WTC11 (cell line): ENCODE measurements around the gene NCAM2. TPM values are rescaled to one million over a fixed set of nuclear protein-coding genes. Genes with fewer than 3 reads are reported as not detected.

ENCODE experiments used
- ATAC-seq: fragments of 200-7000 bp; cut with Tn5 transposase; 2 replicates; pipeline ENCODE4 v1.10.0; 2021; ENCODE audit warnings: mild to moderate bottlenecking, moderate library complexity
- CTCF ChIA-PET: fragments of 300-600 bp; sonication (Branson Sonifier 250); formaldehyde crosslinking; loops from one replicate; lab custom pipeline; 2021; ENCODE audit warnings: antibody characterized with exemption; lab: Charles Lee
- POLR2A ChIA-PET: fragments of 350-600 bp; sonication (Branson Sonifier 250); formaldehyde crosslinking; loops from one replicate; lab custom pipeline; 2021; ENCODE audit warnings: antibody characterized with exemption; lab: Charles Lee
- DNase-seq: peaks from one replicate; pipeline ENCODE4 v3.0.0; 2021; ENCODE audit warnings: low spot score
- H3K27ac Mint-ChIP-seq: 2 replicates; pipeline ENCODE4 v1.8.0; 2021; ENCODE audit warnings: mixed read lengths
- H3K27me3 Mint-ChIP-seq: 2 replicates; pipeline ENCODE4 v1.8.0; 2021; ENCODE audit warnings: low read depth, mild to moderate bottlenecking, moderate library complexity, mixed read lengths
- H3K36me3 Mint-ChIP-seq: 2 replicates; pipeline ENCODE4 v1.8.0; 2021; ENCODE audit warnings: mixed read lengths
- H3K4me1 Mint-ChIP-seq: 2 replicates; pipeline ENCODE4 v1.8.0; 2022; ENCODE audit warnings: mixed read lengths
- H3K4me3 Mint-ChIP-seq: 2 replicates; pipeline ENCODE4 v1.8.0; 2021; ENCODE audit warnings: mild to moderate bottlenecking, moderate library complexity, mixed read lengths
- H3K9me3 Mint-ChIP-seq: 2 replicates; pipeline ENCODE4 v1.8.0; 2021; ENCODE audit warnings: mixed read lengths
- ESRRA ChIP-seq: sonication (generic); formaldehyde crosslinking; IDR thresholded peaks from 2 replicates; pipeline ENCODE4 v1.8.1; 2022; ENCODE audit warnings: mild to moderate bottlenecking, missing genetic modification reagents, borderline replicate concordance
- FOXK1 ChIP-seq: sonication (generic); formaldehyde crosslinking; IDR thresholded peaks from 2 replicates; pipeline ENCODE4 v1.8.0; 2022; ENCODE audit warnings: mild to moderate bottlenecking, moderate library complexity, missing genetic modification reagents
- GABPB1 ChIP-seq: sonication (generic); formaldehyde crosslinking; IDR thresholded peaks from 2 replicates; pipeline ENCODE4 v1.8.1; 2023; ENCODE audit warnings: mild to moderate bottlenecking, missing genetic modification reagents
- GRHL2 ChIP-seq: fragments of 250-450 bp; sonication (Bioruptor Pico); IDR thresholded peaks from 2 replicates; pipeline ENCODE4 v1.8.0; 2022; ENCODE audit warnings: mild to moderate bottlenecking, moderate library complexity; ENCODE audit not compliant: insufficient replicate concordance, severe bottlenecking
- IRF2 ChIP-seq: sonication (generic); formaldehyde crosslinking; IDR thresholded peaks from 2 replicates; pipeline ENCODE4 v1.8.0; 2022; ENCODE audit warnings: low read depth, missing genetic modification reagents, borderline replicate concordance
- JUN ChIP-seq: sonication (generic); formaldehyde crosslinking; IDR thresholded peaks from 2 replicates; pipeline ENCODE4 v1.8.0; 2023; ENCODE audit warnings: mild to moderate bottlenecking, missing genetic modification reagents
- MXD4 ChIP-seq: fragments of 250-450 bp; sonication (Bioruptor Pico); IDR thresholded peaks from 2 replicates; pipeline ENCODE4 v1.8.0; 2021; ENCODE audit warnings: mild to moderate bottlenecking, moderate library complexity, borderline replicate concordance
- NR2C2 ChIP-seq: sonication (generic); formaldehyde crosslinking; IDR thresholded peaks from 2 replicates; pipeline ENCODE4 v1.8.0; 2022; ENCODE audit warnings: mild to moderate bottlenecking, missing genetic modification reagents
- PRRX2 ChIP-seq: fragments of 250-450 bp; sonication (Bioruptor Pico); IDR thresholded peaks from 2 replicates; pipeline ENCODE4 v1.8.0; 2021; ENCODE audit warnings: mild to moderate bottlenecking
- TEAD4 ChIP-seq: sonication (generic); formaldehyde crosslinking; IDR thresholded peaks from 2 replicates; pipeline ENCODE4 v1.8.0; 2022; ENCODE audit warnings: mild to moderate bottlenecking, missing genetic modification reagents
- ZNF121 ChIP-seq: sonication (generic); formaldehyde crosslinking; IDR thresholded peaks from 2 replicates; pipeline ENCODE4 v1.8.0; 2023; ENCODE audit warnings: missing genetic modification reagents
- ZNF232 ChIP-seq: sonication (generic); formaldehyde crosslinking; IDR thresholded peaks from 2 replicates; pipeline ENCODE4 v1.8.0; 2022; ENCODE audit warnings: mild to moderate bottlenecking, missing genetic modification reagents
- ZNF317 ChIP-seq: sonication (generic); formaldehyde crosslinking; IDR thresholded peaks from 2 replicates; pipeline ENCODE4 v1.8.1; 2023; ENCODE audit warnings: low read depth, mild to moderate bottlenecking, moderate library complexity, missing genetic modification reagents, borderline replicate concordance
- ZNF396 ChIP-seq: fragments of 250-450 bp; sonication (Bioruptor Pico); IDR thresholded peaks from 2 replicates; pipeline ENCODE4 v1.8.0; 2021; ENCODE audit warnings: mild to moderate bottlenecking, moderate library complexity, borderline replicate concordance
- ZNF416 ChIP-seq: fragments of 250-450 bp; sonication (Bioruptor Pico); IDR thresholded peaks from 2 replicates; pipeline ENCODE4 v1.9.0; 2021; ENCODE audit warnings: mild to moderate bottlenecking, inconsistent platforms
- total RNA-seq: library from RNA; stranded (reverse); gene quantifications from 3 replicates; pipeline ENCODE4 v1.2.3, GENCODE V29; 2021
- TF ChIP-seq, protein P1 (sequence below): sonication (generic); formaldehyde crosslinking; IDR thresholded peaks from 2 replicates; pipeline ENCODE4 v1.8.1; 2023; ENCODE audit warnings: mild to moderate bottlenecking, missing genetic modification reagents
- TF ChIP-seq, protein P2 (sequence below): fragments of 200-600 bp; IDR thresholded peaks from 2 replicates; pipeline ENCODE4 v1.8.0; 2022; ENCODE audit warnings: antibody characterized with exemption
- TF ChIP-seq, protein P3 (sequence below): sonication (generic); formaldehyde crosslinking; conservative IDR thresholded peaks from 2 replicates; pipeline ENCODE4 v1.8.1; 2023; ENCODE audit warnings: mild to moderate bottlenecking, low read depth, missing genetic modification reagents, moderate library complexity
- TF ChIP-seq, protein P4 (sequence below): sonication (generic); formaldehyde crosslinking; IDR thresholded peaks from 2 replicates; pipeline ENCODE4 v1.8.1; 2023; ENCODE audit warnings: mild to moderate bottlenecking, missing genetic modification reagents, moderate library complexity
- TF ChIP-seq, protein P5 (sequence below): sonication (generic); formaldehyde crosslinking; IDR thresholded peaks from 2 replicates; pipeline ENCODE4 v1.8.0; 2023; ENCODE audit warnings: mild to moderate bottlenecking, missing genetic modification reagents
- TF ChIP-seq, protein P6 (sequence below): sonication (generic); formaldehyde crosslinking; IDR thresholded peaks from 2 replicates; pipeline ENCODE4 v1.8.0; 2022; ENCODE audit warnings: missing genetic modification reagents

NCAM2 gene
- total RNA-seq, 1 experiment from 2014 or later: 1.6 TPM

DNA sequence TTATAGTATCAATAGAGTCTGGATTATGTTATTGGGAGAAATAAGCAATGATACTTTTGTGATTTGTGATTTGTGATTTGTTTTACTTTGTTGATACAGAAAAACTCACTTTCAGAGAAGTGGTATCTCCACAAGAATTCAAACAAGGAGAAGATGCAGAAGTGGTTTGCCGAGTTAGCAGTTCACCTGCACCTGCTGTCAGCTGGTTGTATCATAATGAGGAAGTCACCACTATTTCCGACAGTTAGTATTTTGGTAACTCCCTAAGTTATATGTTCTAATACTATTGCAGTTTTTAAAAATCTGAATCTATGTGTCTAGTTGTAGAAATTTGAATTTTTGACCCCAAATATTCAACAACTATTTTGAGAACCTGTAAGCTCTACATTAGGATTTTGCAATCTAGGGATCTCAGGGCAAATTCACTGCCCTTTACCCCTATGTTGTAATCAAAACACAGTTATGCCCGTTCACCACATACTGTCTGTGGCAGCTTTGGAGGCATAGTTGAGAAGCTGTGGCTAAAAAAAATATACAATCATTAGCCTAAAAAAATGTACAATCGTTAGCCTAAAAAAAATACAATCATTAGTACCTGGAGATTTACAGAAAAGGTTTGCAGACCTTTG, 288.1 kb downstream of the NCAM2 start (continued):
- TF ChIP-seq, protein P1, sequence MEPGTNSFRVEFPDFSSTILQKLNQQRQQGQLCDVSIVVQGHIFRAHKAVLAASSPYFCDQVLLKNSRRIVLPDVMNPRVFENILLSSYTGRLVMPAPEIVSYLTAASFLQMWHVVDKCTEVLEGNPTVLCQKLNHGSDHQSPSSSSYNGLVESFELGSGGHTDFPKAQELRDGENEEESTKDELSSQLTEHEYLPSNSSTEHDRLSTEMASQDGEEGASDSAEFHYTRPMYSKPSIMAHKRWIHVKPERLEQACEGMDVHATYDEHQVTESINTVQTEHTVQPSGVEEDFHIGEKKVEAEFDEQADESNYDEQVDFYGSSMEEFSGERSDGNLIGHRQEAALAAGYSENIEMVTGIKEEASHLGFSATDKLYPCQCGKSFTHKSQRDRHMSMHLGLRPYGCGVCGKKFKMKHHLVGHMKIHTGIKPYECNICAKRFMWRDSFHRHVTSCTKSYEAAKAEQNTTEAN (CRISPR knock-in tag): no peak
- TF ChIP-seq, all 79 proteins: peak for 0

DNA sequence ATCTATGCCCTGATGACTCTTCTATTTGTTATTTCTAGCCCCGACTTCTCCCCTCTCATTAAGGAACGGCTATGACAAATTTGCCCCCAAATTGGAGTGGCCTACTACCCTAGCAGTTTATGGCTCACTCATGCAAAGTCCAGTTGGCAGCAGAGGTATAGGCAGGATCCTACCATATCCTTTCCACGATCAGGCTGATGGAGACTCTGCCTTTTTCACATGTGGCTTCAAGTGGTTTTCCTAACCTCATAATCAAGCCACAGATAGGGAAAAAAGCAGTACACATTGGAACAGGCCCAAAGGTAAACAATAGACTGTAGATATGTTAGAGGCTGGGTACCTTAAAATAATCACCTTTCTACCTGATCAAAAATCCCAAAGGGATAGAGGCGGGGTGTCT, 292.5 kb downstream of the NCAM2 start:
- no peaks in the 10 kb centered on the region for H3K4me1 Mint-ChIP-seq
- TF ChIP-seq ESRRA (no peak), MXD4 (CRISPR knock-in tag) (no peak), IRF2 (no peak), ZNF396 (CRISPR knock-in tag) (no peak), GRHL2 (CRISPR knock-in tag) (no peak), GABPB1 (CRISPR knock-in tag) (no peak), JUN (CRISPR knock-in tag) (no peak), NR2C2 (CRISPR knock-in tag) (no peak), ZNF232 (no peak), ZNF416 (CRISPR knock-in tag) (no peak), ZNF121 (CRISPR knock-in tag) (no peak), ZNF317 (CRISPR knock-in tag) (no peak), TEAD4 (no peak), FOXK1 (CRISPR knock-in tag) (no peak), PRRX2 (no peak)
- TF ChIP-seq, protein P2, sequence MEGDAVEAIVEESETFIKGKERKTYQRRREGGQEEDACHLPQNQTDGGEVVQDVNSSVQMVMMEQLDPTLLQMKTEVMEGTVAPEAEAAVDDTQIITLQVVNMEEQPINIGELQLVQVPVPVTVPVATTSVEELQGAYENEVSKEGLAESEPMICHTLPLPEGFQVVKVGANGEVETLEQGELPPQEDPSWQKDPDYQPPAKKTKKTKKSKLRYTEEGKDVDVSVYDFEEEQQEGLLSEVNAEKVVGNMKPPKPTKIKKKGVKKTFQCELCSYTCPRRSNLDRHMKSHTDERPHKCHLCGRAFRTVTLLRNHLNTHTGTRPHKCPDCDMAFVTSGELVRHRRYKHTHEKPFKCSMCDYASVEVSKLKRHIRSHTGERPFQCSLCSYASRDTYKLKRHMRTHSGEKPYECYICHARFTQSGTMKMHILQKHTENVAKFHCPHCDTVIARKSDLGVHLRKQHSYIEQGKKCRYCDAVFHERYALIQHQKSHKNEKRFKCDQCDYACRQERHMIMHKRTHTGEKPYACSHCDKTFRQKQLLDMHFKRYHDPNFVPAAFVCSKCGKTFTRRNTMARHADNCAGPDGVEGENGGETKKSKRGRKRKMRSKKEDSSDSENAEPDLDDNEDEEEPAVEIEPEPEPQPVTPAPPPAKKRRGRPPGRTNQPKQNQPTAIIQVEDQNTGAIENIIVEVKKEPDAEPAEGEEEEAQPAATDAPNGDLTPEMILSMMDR: no peak
- TF ChIP-seq, protein P3, sequence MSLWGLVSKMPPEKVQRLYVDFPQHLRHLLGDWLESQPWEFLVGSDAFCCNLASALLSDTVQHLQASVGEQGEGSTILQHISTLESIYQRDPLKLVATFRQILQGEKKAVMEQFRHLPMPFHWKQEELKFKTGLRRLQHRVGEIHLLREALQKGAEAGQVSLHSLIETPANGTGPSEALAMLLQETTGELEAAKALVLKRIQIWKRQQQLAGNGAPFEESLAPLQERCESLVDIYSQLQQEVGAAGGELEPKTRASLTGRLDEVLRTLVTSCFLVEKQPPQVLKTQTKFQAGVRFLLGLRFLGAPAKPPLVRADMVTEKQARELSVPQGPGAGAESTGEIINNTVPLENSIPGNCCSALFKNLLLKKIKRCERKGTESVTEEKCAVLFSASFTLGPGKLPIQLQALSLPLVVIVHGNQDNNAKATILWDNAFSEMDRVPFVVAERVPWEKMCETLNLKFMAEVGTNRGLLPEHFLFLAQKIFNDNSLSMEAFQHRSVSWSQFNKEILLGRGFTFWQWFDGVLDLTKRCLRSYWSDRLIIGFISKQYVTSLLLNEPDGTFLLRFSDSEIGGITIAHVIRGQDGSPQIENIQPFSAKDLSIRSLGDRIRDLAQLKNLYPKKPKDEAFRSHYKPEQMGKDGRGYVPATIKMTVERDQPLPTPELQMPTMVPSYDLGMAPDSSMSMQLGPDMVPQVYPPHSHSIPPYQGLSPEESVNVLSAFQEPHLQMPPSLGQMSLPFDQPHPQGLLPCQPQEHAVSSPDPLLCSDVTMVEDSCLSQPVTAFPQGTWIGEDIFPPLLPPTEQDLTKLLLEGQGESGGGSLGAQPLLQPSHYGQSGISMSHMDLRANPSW (CRISPR knock-in tag): no peak
- TF ChIP-seq, protein P4, sequence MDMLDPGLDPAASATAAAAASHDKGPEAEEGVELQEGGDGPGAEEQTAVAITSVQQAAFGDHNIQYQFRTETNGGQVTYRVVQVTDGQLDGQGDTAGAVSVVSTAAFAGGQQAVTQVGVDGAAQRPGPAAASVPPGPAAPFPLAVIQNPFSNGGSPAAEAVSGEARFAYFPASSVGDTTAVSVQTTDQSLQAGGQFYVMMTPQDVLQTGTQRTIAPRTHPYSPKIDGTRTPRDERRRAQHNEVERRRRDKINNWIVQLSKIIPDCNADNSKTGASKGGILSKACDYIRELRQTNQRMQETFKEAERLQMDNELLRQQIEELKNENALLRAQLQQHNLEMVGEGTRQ (CRISPR knock-in tag): no peak
- TF ChIP-seq, protein P5, sequence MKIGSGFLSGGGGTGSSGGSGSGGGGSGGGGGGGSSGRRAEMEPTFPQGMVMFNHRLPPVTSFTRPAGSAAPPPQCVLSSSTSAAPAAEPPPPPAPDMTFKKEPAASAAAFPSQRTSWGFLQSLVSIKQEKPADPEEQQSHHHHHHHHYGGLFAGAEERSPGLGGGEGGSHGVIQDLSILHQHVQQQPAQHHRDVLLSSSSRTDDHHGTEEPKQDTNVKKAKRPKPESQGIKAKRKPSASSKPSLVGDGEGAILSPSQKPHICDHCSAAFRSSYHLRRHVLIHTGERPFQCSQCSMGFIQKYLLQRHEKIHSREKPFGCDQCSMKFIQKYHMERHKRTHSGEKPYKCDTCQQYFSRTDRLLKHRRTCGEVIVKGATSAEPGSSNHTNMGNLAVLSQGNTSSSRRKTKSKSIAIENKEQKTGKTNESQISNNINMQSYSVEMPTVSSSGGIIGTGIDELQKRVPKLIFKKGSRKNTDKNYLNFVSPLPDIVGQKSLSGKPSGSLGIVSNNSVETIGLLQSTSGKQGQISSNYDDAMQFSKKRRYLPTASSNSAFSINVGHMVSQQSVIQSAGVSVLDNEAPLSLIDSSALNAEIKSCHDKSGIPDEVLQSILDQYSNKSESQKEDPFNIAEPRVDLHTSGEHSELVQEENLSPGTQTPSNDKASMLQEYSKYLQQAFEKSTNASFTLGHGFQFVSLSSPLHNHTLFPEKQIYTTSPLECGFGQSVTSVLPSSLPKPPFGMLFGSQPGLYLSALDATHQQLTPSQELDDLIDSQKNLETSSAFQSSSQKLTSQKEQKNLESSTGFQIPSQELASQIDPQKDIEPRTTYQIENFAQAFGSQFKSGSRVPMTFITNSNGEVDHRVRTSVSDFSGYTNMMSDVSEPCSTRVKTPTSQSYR (CRISPR knock-in tag): no peak
- TF ChIP-seq, protein P6, sequence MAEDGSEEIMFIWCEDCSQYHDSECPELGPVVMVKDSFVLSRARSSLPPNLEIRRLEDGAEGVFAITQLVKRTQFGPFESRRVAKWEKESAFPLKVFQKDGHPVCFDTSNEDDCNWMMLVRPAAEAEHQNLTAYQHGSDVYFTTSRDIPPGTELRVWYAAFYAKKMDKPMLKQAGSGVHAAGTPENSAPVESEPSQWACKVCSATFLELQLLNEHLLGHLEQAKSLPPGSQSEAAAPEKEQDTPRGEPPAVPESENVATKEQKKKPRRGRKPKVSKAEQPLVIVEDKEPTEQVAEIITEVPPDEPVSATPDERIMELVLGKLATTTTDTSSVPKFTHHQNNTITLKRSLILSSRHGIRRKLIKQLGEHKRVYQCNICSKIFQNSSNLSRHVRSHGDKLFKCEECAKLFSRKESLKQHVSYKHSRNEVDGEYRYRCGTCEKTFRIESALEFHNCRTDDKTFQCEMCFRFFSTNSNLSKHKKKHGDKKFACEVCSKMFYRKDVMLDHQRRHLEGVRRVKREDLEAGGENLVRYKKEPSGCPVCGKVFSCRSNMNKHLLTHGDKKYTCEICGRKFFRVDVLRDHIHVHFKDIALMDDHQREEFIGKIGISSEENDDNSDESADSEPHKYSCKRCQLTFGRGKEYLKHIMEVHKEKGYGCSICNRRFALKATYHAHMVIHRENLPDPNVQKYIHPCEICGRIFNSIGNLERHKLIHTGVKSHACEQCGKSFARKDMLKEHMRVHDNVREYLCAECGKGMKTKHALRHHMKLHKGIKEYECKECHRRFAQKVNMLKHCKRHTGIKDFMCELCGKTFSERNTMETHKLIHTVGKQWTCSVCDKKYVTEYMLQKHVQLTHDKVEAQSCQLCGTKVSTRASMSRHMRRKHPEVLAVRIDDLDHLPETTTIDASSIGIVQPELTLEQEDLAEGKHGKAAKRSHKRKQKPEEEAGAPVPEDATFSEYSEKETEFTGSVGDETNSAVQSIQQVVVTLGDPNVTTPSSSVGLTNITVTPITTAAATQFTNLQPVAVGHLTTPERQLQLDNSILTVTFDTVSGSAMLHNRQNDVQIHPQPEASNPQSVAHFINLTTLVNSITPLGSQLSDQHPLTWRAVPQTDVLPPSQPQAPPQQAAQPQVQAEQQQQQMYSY: no peak
- TF ChIP-seq, all 79 proteins: peak for 0
- DNase-seq (no peak), ATAC-seq (no peak)
- Mint-ChIP-seq H3K9me3 (peaks cover 9% of the 10 kb centered on the region), H3K4me3 (no peak overlapping the region), H3K36me3 (no peaks in the 10 kb centered on the region), H3K27me3 (no peaks in the 10 kb centered on the region), H3K27ac (no peak overlapping the region)
- POLR2A ChIA-PET: no interaction called here
- CTCF ChIA-PET: no interaction called here
